Fibroblast of skin of right biceps (primary cell): Measurements from ENCODE around the gene HDAC8.
"Not testable (repeated sequence)": the region's sequence is repeated elsewhere in the genome, so short reads cannot be mapped to it uniquely, and the experiment has no call there.

Source experiments
- DNase-seq: peaks from one replicate; pipeline ENCODE4 v3.0.0-alpha.2; 2013

Gene HDAC8

GRCh38 chrX:72368796-72369195, 203.8 kb downstream of the HDAC8 start:
- no peak for DNase-seq

DNA sequence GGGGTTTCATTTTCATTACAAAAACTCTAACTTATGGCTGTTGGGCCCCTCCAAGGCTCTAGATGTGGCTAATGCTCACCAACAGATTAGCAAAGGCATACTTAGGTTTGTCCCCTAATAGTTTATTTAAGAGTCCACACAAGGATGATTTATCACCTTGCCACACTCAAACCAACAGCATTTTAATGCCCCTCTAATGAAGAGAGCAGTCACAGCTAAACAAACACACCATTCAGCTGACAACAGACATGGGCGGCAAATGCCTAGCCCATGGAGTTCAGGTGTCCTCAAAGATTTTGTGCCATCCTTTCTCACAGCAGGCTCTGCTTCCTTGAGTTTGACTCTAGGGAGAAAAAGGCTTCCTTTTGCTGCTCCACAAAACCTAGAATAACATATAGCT, 205.1 kb downstream of the HDAC8 start:
- DNase-seq, result no peak

GRCh38 chrX:72366701-72367454, 205.8 kb downstream of the HDAC8 start:
- no peak for DNase-seq

- DNase-seq, result no peak
Observed at GRCh38 chrX:72366178-72366577, 206.5 kb downstream of the HDAC8 start.

- DNase-seq, result no peak
Observed at GRCh38 chrX:72365126-72365525, 207.5 kb downstream of the HDAC8 start.

- DNase-seq, result no peak
Observed at GRCh38 chrX:72360326-72360725, 212.3 kb downstream of the HDAC8 start.

DNA sequence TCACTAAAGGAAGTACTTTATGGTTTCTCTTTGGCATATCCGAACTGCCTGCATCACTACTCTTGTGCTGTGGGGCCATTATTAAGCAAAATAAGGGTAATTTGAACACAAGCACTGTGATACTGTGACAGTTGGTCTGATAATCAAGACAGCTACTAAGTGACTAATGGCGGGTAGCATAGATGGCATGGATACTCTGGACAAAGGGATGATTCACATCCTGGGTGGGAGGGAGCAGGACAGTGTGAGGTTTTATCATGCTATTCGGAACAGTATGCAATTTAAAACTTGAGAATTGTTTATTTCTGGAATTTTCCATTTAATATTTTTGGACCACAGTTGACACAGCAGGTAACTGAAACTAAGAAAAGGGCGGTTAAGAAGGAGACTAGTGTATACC, 214.3 kb downstream of the HDAC8 start:
- DNase-seq, result peak; percentile 22

- no peak for DNase-seq
Observed at GRCh38 chrX:72352786-72353185, 219.9 kb downstream of the HDAC8 start.

GRCh38 chrX:72351606-72352334, 220.9 kb downstream of the HDAC8 start:
- DNase-seq, result peak; percentile 66

- DNase-seq, result no peak
Observed at GRCh38 chrX:72349190-72349589, 223.5 kb downstream of the HDAC8 start.

DNA sequence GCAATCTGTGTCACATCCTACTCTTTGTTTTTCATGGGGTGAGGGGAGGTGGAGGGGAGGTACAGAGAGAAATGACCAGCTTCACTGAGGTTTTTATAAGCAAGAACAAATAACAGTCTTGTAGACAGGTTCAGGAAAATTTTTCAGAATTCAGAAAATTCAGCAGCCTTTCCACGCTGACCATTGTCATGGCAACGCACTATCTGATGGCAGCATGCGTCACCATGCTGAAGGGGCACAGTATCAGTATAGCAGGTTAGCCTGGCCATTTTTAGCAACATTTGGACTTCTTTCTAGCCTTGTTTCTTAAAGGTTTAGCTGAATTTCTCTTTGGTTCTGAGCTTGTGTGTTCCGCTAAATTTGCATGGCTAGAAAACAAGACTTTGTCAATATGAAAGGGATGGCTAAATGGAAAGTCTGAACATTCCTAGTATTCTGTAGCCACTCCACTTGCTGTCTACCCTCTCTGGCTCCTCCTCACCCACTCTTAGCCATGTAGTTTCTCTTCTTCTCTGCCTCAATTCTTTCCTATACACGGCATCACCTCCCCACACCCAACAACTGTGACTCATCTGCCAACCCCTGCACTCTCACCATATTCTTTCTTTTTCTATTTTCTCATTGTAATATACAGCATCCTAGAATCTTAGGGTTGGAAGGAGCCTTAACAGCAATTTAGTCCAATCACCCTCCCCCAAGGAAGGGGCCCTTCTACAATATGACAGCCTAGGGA, 224.2 kb downstream of the HDAC8 start:
- DNase-seq, result no peak

GRCh38 chrX:72347366-72347765, 225.3 kb downstream of the HDAC8 start:
- no peak for DNase-seq

- DNase-seq, result no peak
Observed at GRCh38 chrX:72346302-72346949, 226.2 kb downstream of the HDAC8 start.

DNA sequence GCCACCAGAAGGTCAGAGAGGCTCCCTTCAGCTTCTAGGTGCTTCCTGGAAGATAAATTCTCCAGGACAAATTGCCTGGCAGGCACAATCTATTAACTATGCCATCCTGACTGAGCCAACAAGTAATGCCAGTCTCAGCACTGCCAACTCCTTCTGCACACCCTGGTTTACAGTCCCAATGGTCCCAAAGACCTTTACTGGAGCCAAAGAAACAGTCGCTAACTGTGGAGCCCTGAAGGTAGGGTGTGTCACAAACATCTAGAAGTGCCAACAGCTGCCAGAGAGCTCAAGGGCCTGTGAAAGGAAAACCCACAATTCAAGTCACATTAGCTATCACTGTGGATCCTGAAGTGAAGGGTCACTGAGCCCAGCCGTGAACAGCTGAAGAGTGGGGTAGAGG, 232.0 kb downstream of the HDAC8 start:
- no peak for DNase-seq

GRCh38 chrX:72340041-72340440, 232.6 kb downstream of the HDAC8 start:
- no peak for DNase-seq

DNA sequence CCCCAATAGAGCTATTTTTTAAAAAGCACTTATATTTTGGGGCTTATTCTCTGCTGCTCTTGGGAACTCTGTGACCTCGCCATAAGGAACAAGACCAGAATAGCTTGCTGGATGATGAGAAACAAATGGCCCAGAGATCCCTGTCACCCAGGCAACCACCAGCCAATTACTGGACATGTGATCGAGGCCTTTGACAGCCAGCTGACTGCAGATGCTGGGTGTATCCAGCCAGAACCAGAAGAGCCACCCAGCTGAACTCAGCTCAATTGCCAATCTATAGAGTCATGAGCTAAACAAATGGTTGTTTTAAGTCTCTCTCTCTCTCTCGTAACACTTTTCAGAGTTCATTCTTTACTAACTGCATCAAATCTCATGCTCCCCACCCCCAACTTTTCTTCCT, 242.5 kb downstream of the HDAC8 start:
- DNase-seq, result no peak

DNA sequence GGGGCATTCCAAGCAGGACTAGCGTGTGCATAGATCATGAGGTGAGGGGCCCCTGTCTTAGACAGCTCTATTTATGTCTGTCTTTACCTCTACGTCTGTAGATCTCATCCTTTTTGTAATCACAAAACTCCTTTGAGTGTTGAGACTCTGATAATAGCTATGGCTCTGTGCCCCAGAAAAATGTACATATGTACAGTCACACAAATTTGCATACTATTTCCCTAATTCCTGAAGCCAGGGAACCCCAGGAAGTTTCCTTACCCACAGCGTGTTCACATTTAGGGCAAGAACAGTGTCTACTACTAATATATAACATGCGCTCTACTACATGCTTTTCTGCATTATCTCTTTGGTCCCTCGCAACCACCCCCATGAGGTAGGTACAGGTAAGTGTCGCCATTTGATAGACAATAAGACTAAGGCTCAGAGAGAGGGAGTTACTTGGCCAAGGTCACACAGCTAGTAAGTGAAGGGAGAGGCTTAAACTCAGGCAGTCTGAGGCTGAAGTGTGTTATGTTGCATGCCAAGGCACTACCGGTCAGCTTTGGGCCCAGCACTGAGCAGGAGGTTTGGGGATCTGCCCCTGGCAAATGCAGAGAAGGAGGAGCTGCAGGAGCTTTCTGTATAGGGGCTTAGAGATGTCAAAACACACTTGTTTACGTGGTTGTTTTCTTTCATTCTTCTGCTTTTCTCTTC, 245.9 kb downstream of the HDAC8 start:
- DNase-seq, result no peak

- not testable (repeated sequence) for DNase-seq
Observed at GRCh38 chrX:72319651-72320050, 253.0 kb downstream of the HDAC8 start.

DNA sequence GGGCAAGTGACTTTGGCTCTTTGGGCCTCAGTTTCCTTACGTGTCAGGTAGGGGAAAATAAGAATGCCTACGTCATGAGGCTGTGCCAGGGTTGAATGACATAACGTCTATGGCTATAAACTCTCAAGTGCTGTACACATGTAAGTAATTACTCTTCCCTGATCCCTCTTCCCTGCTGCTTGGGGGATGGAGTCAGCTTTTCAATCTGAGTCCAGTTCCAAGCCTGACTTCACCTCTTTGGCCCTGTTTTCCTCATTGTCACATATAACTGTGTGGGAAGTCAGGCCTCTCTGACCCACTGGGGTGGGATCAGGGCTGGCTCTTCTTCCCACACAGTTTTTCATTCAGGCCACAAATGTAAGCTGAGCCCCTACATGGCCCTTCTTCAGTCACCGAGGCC, 255.5 kb downstream of the HDAC8 start:
- DNase-seq, result no peak

GRCh38 chrX:72316408-72317110, 256.1 kb downstream of the HDAC8 start:
- DNase-seq, result no peak

- DNase-seq, result no peak
Observed at GRCh38 chrX:72314881-72315280, 257.8 kb downstream of the HDAC8 start.
